Measurements from ENCODE around the gene LRRN2. TPM values are rescaled to one million over a fixed set of nuclear protein-coding genes. Genes with fewer than 3 reads are reported as not detected.
"Not testable (repeated sequence)": the region's sequence is repeated elsewhere in the genome, so short reads cannot be mapped to it uniquely, and the experiment has no call there.

LRRN2 gene
- total RNA-seq, 2 donors from 2014 or later, result 6.6 to 8.2 TPM

- H3K27ac ChIP-seq, result no peak overlapping the region
- peaks cover 0 to 14% of the 10 kb centered on the region in 2 donors for H3K4me1 ChIP-seq
- H3K36me3 ChIP-seq, result no peaks in the 10 kb centered on the region
- no peak for DNase-seq (ENCODE audit: low spot score)
- TF ChIP-seq, protein P1, sequence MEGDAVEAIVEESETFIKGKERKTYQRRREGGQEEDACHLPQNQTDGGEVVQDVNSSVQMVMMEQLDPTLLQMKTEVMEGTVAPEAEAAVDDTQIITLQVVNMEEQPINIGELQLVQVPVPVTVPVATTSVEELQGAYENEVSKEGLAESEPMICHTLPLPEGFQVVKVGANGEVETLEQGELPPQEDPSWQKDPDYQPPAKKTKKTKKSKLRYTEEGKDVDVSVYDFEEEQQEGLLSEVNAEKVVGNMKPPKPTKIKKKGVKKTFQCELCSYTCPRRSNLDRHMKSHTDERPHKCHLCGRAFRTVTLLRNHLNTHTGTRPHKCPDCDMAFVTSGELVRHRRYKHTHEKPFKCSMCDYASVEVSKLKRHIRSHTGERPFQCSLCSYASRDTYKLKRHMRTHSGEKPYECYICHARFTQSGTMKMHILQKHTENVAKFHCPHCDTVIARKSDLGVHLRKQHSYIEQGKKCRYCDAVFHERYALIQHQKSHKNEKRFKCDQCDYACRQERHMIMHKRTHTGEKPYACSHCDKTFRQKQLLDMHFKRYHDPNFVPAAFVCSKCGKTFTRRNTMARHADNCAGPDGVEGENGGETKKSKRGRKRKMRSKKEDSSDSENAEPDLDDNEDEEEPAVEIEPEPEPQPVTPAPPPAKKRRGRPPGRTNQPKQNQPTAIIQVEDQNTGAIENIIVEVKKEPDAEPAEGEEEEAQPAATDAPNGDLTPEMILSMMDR (IDR thresholded peaks at IDR 0.05), result no peak
- no peak overlapping the region for H3K4me3 ChIP-seq
- H3K27me3 ChIP-seq, result no peaks in the 10 kb centered on the region
- no peaks in the 10 kb centered on the region for H3K9me3 ChIP-seq
These were observed 112.3 kb downstream of the LRRN2 start for GRCh38 chr1:204572923-204573922.

GRCh38 chr1:204571631-204572030 is 113.9 kb downstream of the LRRN2 start:
- H3K27ac ChIP-seq, result no peak overlapping the region
- H3K27me3 ChIP-seq, result no peaks in the 10 kb centered on the region
- TF ChIP-seq, protein P1 (IDR thresholded peaks at IDR 0.05), result no peak
- DNase-seq (ENCODE audit: low spot score), result no peak
- peaks cover 0 to 14% of the 10 kb centered on the region in 2 donors for H3K4me1 ChIP-seq
- H3K9me3 ChIP-seq, result no peaks in the 10 kb centered on the region
- no peaks in the 10 kb centered on the region for H3K36me3 ChIP-seq
- no peak overlapping the region for H3K4me3 ChIP-seq

- Histone ChIP-seq H3K27me3 (no peaks in the 10 kb centered on the region), H3K4me3 (no peak overlapping the region), H3K4me1 (peaks cover 0 to 14% of the 10 kb centered on the region in 2 donors), H3K27ac (no peak overlapping the region), H3K9me3 (no peaks in the 10 kb centered on the region), H3K36me3 (no peaks in the 10 kb centered on the region)
- DNase-seq (ENCODE audit: low spot score), result no peak
- TF ChIP-seq, protein P1 (IDR thresholded peaks at IDR 0.05), result no peak
These were observed 114.4 kb downstream of the LRRN2 start for GRCh38 chr1:204571128-204571527.

DNA sequence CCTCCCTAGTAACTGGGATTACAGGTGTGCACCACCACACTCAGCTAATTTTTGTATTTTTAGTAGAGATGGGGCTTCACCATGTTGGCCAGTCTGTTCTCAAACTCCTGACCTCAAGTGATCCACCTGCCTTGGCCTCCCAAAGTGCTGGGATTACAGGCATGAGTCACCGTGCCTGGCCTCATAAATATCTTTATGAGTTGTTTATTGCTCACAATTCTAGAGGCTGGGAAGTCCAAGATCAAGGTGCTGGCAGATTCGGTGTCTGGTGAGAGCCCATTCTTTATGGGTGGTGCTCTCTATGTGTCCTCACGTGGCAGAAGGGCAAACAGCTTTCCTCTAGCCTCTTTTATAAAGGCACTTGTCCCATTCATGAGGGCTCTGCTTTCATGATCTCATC is 115.5 kb downstream of the LRRN2 start:
- not testable (repeated sequence) for H3K27me3 ChIP-seq; H3K27ac ChIP-seq; H3K9me3 ChIP-seq; H3K4me3 ChIP-seq; H3K4me1 ChIP-seq; DNase-seq (ENCODE audit: low spot score); H3K36me3 ChIP-seq

GRCh38 chr1:204569478-204569877 is 116.1 kb downstream of the LRRN2 start:
- H3K4me1 ChIP-seq, result peaks cover 0 to 4% of the 10 kb centered on the region in 2 donors
- H3K9me3 ChIP-seq, result no peaks in the 10 kb centered on the region
- DNase-seq (ENCODE audit: low spot score), result no peak
- H3K27ac ChIP-seq, result no peak overlapping the region
- TF ChIP-seq, protein P1 (IDR thresholded peaks at IDR 0.05), result no peak
- no peaks in the 10 kb centered on the region for H3K27me3 ChIP-seq
- no peak overlapping the region for H3K4me3 ChIP-seq
- H3K36me3 ChIP-seq, result no peaks in the 10 kb centered on the region

DNA sequence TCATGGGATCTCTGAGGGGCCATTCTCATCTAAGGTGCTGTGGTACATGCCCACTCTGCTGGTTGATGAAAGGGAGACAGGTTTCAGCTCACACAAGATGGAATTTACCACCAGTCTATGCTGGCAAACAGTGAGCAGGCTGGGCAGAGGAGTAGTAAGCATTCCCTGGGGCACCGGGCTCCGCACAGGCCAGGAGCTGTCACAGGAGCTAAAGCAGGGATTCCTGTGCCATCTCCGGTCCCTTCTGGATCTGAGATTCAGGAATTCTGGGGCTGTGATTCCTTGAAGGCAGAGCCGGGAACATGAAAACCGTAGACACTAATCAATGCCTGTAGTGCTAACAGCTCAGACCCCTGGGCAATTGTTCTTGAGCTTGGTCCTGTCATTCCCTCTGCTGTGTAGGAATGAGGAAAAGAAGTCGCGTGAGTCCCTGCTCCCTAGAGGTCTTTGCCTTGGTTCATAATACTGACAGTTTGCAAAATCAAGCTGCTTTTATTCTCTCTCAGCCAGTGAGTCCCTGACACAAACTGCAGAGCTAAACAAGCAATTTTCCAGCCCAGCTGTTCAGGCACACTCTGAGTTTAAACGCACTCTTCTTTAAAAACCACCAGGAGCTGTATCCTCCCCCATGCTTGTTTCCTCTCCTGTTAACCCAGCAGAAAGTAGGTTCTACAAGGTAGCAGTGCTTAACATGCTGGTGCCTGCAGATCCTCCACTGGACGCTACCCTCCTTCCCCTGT is 116.8 kb downstream of the LRRN2 start:
- TF ChIP-seq, protein P1 (IDR thresholded peaks at IDR 0.05), result no peak
- DNase-seq (ENCODE audit: low spot score), result no peak

More for the DNA sequence above, 116.8 kb downstream of the LRRN2 start:
- Histone ChIP-seq H3K27ac (no peak overlapping the region), H3K9me3 (no peaks in the 10 kb centered on the region), H3K27me3 (no peaks in the 10 kb centered on the region), H3K4me1 (no peaks in the 10 kb centered on the region), H3K4me3 (no peak overlapping the region), H3K36me3 (no peaks in the 10 kb centered on the region)
